ENCODE data around the gene LZTS2. TPM values are rescaled to one million over a fixed set of nuclear protein-coding genes. Genes with fewer than 3 reads are reported as not detected.
A peak's percentile ranks its signal among the peaks of the same experiment; 100 is the strongest.

The LZTS2 gene
- total and polyA plus RNA-seq, 2 donors, result 9.8 to 44.7 TPM

GRCh38 chr10:101021239-101021638 is 21.6 kb downstream of the LZTS2 start:
- H3K4me1 ChIP-seq (ENCODE audit: control insufficient read depth in 2 of 2, insufficient read depth in 2 of 2, low read length in 2 of 2), result no peaks in the 10 kb centered on the region
- H3K36me3 ChIP-seq (ENCODE audit: control insufficient read depth in 2 of 2, insufficient read depth in 2 of 2, low read length in 1 of 2), result no peaks in the 10 kb centered on the region
- DNase-seq (ENCODE audit: low read depth in 6 of 9, low spot score in 9 of 9), result no peak
- 96% methylated on average over 4 of the region's 4 CpGs for WGBS
- no peaks in the 10 kb centered on the region for H3K9me3 ChIP-seq (ENCODE audit: control insufficient read depth in 2 of 2, insufficient read depth in 1 of 2, low read length in 1 of 2)
- H3K27ac ChIP-seq (ENCODE audit: low read depth in 1 of 2, low read length in 1 of 2), result no peak overlapping the region
- peaks cover 16 to 64% of the 10 kb centered on the region in 2 donors for H3K27me3 ChIP-seq (ENCODE audit: control insufficient read depth in 2 of 2, insufficient read depth in 1 of 2, low read length in 1 of 2)
- H3K4me3 ChIP-seq (ENCODE audit: low read length in 2 of 2), result no peak overlapping the region

- H3K27ac ChIP-seq (ENCODE audit: low read depth in 1 of 2, low read length in 1 of 2), result no peak overlapping the region
- peaks cover 16 to 62% of the 10 kb centered on the region in 2 donors for H3K27me3 ChIP-seq (ENCODE audit: control insufficient read depth in 2 of 2, insufficient read depth in 1 of 2, low read length in 1 of 2)
- no peaks in the 10 kb centered on the region for H3K9me3 ChIP-seq (ENCODE audit: control insufficient read depth in 2 of 2, insufficient read depth in 1 of 2, low read length in 1 of 2)
- H3K36me3 ChIP-seq (ENCODE audit: control insufficient read depth in 2 of 2, insufficient read depth in 2 of 2, low read length in 1 of 2), result no peaks in the 10 kb centered on the region
- 97% methylated on average over 11 of the region's 11 CpGs for whole genome bisulfite sequencing
- no peak overlapping the region for H3K4me3 ChIP-seq (ENCODE audit: low read length in 2 of 2)
- peaks cover 0 to 2% of the 10 kb centered on the region in 2 donors for H3K4me1 ChIP-seq (ENCODE audit: control insufficient read depth in 2 of 2, insufficient read depth in 2 of 2, low read length in 2 of 2)
- no peak for DNase-seq (ENCODE audit: low read depth in 6 of 9, low spot score in 9 of 9)
Observed at GRCh38 chr10:101021692-101022251, 22.2 kb downstream of the LZTS2 start.

- Histone ChIP-seq H3K27ac (ENCODE audit: low read depth in 1 of 2, low read length in 1 of 2) (no peak overlapping the region), H3K4me3 (ENCODE audit: low read length in 2 of 2) (no peak overlapping the region), H3K9me3 (ENCODE audit: control insufficient read depth in 2 of 2, insufficient read depth in 1 of 2, low read length in 1 of 2) (no peaks in the 10 kb centered on the region), H3K4me1 (ENCODE audit: control insufficient read depth in 2 of 2, insufficient read depth in 2 of 2, low read length in 2 of 2) (peaks cover 0 to 3% of the 10 kb centered on the region in 2 donors), H3K27me3 (ENCODE audit: control insufficient read depth in 2 of 2, insufficient read depth in 1 of 2, low read length in 1 of 2) (peaks cover 9 to 59% of the 10 kb centered on the region in 2 donors), H3K36me3 (ENCODE audit: control insufficient read depth in 2 of 2, insufficient read depth in 2 of 2, low read length in 1 of 2) (no peaks in the 10 kb centered on the region)
- 97% methylated on average over 15 of the region's 15 CpGs for WGBS
- no peak for DNase-seq (ENCODE audit: low read depth in 6 of 9, low spot score in 9 of 9)
Observed at GRCh38 chr10:101022967-101023705, 23.5 kb downstream of the LZTS2 start.

GRCh38 chr10:101027106-101027720 is 27.6 kb downstream of the LZTS2 start:
- peaks cover 4 to 28% of the 10 kb centered on the region in 2 donors for H3K4me1 ChIP-seq (ENCODE audit: control insufficient read depth in 2 of 2, insufficient read depth in 2 of 2, low read length in 2 of 2)
- no peak overlapping the region for H3K4me3 ChIP-seq (ENCODE audit: low read length in 2 of 2)
- peaks cover 8 to 60% of the 10 kb centered on the region in 2 donors for H3K27me3 ChIP-seq (ENCODE audit: control insufficient read depth in 2 of 2, insufficient read depth in 1 of 2, low read length in 1 of 2)
- no peak overlapping the region for H3K27ac ChIP-seq (ENCODE audit: low read depth in 1 of 2, low read length in 1 of 2)
- H3K36me3 ChIP-seq (ENCODE audit: control insufficient read depth in 2 of 2, insufficient read depth in 2 of 2, low read length in 1 of 2), result no peaks in the 10 kb centered on the region
- peaks cover 0 to 4% of the 10 kb centered on the region in 2 donors for H3K9me3 ChIP-seq (ENCODE audit: control insufficient read depth in 2 of 2, insufficient read depth in 1 of 2, low read length in 1 of 2)
- DNase-seq (ENCODE audit: low read depth in 6 of 9, low spot score in 9 of 9), result no peak
- WGBS, result 86% methylated on average over 10 of the region's 10 CpGs

- H3K4me3 ChIP-seq (ENCODE audit: low read length in 2 of 2), result no peak overlapping the region
- DNase-seq (ENCODE audit: low read depth in 6 of 9, low spot score in 9 of 9), result no peak
- peaks cover 8 to 39% of the 10 kb centered on the region in 2 donors for H3K4me1 ChIP-seq (ENCODE audit: control insufficient read depth in 2 of 2, insufficient read depth in 2 of 2, low read length in 2 of 2)
- H3K9me3 ChIP-seq (ENCODE audit: control insufficient read depth in 2 of 2, insufficient read depth in 1 of 2, low read length in 1 of 2), result peaks cover 0 to 4% of the 10 kb centered on the region in 2 donors
- no peaks in the 10 kb centered on the region for H3K36me3 ChIP-seq (ENCODE audit: control insufficient read depth in 2 of 2, insufficient read depth in 2 of 2, low read length in 1 of 2)
- no peak overlapping the region for H3K27ac ChIP-seq (ENCODE audit: low read depth in 1 of 2, low read length in 1 of 2)
- WGBS, result 88% methylated on average over 7 of the region's 7 CpGs
- peaks cover 8 to 70% of the 10 kb centered on the region in 2 donors for H3K27me3 ChIP-seq (ENCODE audit: control insufficient read depth in 2 of 2, insufficient read depth in 1 of 2, low read length in 1 of 2)
Observed at GRCh38 chr10:101028446-101029337, 29.1 kb downstream of the LZTS2 start.

- DNase-seq (ENCODE audit: low read depth in 6 of 9, low spot score in 9 of 9), result no peak
- WGBS, result 77% methylated on average over 27 of the region's 27 CpGs
- Histone ChIP-seq H3K27me3 (ENCODE audit: control insufficient read depth in 2 of 2, insufficient read depth in 1 of 2, low read length in 1 of 2) (peaks cover 8 to 70% of the 10 kb centered on the region in 2 donors), H3K4me1 (ENCODE audit: control insufficient read depth in 2 of 2, insufficient read depth in 2 of 2, low read length in 2 of 2) (peaks cover 8 to 39% of the 10 kb centered on the region in 2 donors), H3K36me3 (ENCODE audit: control insufficient read depth in 2 of 2, insufficient read depth in 2 of 2, low read length in 1 of 2) (no peaks in the 10 kb centered on the region), H3K27ac (ENCODE audit: low read depth in 1 of 2, low read length in 1 of 2) (no peak overlapping the region), H3K4me3 (ENCODE audit: low read length in 2 of 2) (no peak overlapping the region), H3K9me3 (ENCODE audit: control insufficient read depth in 2 of 2, insufficient read depth in 1 of 2, low read length in 1 of 2) (peaks cover 0 to 4% of the 10 kb centered on the region in 2 donors)
Observed at GRCh38 chr10:101029520-101030295, 30.1 kb downstream of the LZTS2 start.

GRCh38 chr10:101030496-101031127 is 31.0 kb downstream of the LZTS2 start:
- no peak for DNase-seq (ENCODE audit: low read depth in 6 of 9, low spot score in 9 of 9)
- no peak overlapping the region for H3K27ac ChIP-seq (ENCODE audit: low read depth in 1 of 2, low read length in 1 of 2)
- peaks cover 0 to 4% of the 10 kb centered on the region in 2 donors for H3K9me3 ChIP-seq (ENCODE audit: control insufficient read depth in 2 of 2, insufficient read depth in 1 of 2, low read length in 1 of 2)
- H3K36me3 ChIP-seq (ENCODE audit: control insufficient read depth in 2 of 2, insufficient read depth in 2 of 2, low read length in 1 of 2), result peaks cover 0 to 3% of the 10 kb centered on the region in 2 donors
- H3K4me3 ChIP-seq (ENCODE audit: low read length in 2 of 2), result peak overlapping the region; percentile 55 to 59
- 15% methylated on average over 25 of the region's 25 CpGs for WGBS
- peaks cover 8 to 78% of the 10 kb centered on the region in 2 donors for H3K27me3 ChIP-seq (ENCODE audit: control insufficient read depth in 2 of 2, insufficient read depth in 1 of 2, low read length in 1 of 2)
- peaks cover 8 to 39% of the 10 kb centered on the region in 2 donors for H3K4me1 ChIP-seq (ENCODE audit: control insufficient read depth in 2 of 2, insufficient read depth in 2 of 2, low read length in 2 of 2)

All from thymus (tissue), 11 donors.